Uterus (tissue), 2 donors: Measurements from ENCODE around the gene GYPC.

Experiments
- CTCF ChIP-seq, 4 experiments: fragments of 200-600 bp in 2 of 4; fragments of 450-650 bp in 2 of 4; sonication (generic) in 2 of 4; IDR thresholded peaks; one replicate each; pipeline ENCODE4 v1.5.1; 2016 to 2019; ENCODE audit warnings: antibody characterized with exemption in 4 of 4, mild to moderate bottlenecking in 2 of 4, moderate library complexity in 1 of 4
- POLR2A ChIP-seq, 2 donors: fragments of 450-650 bp; IDR thresholded peaks; one replicate each; pipeline ENCODE4 v1.6.1; 2016; ENCODE audit warnings: antibody characterized with exemption in 2 of 2, mild to moderate bottlenecking in 1 of 2, moderate library complexity in 1 of 2

GRCh38 chr2:126732682-126733245 lies 76.8 kb downstream of the GYPC start:
- TF ChIP-seq CTCF (IDR thresholded peaks at IDR 0.05) (no peak), POLR2A (IDR thresholded peaks at IDR 0.05) (no peak)
